OCI-LY7 (cell line): ENCODE data around the gene GALNT17. TPM values are rescaled to one million over a fixed set of nuclear protein-coding genes. Genes with fewer than 3 reads are reported as not detected.

Experiments used
- BruUV-seq: library from RNA; stranded (reverse); fragments of 400-500 nt; replicated peaks from 2 replicates; lab custom pipeline; 2021; lab: Mats Ljungman, UMichigan
- CTCF ChIA-PET: fragments of 300-600 bp; sonication (Branson Sonifier 250); formaldehyde crosslinking; loops from one replicate; lab custom pipeline; 2022; ENCODE audit warnings: antibody characterized with exemption; ENCODE audit not compliant: unreplicated experiment; lab: Charles Lee
- POLR2A ChIA-PET: fragments of 300-600 bp; sonication (Branson Sonifier 250); formaldehyde crosslinking; loops from one replicate; lab custom pipeline; 2022; ENCODE audit warnings: antibody characterized with exemption; lab: Charles Lee
- DNase-seq: peaks from one replicate; pipeline ENCODE4 v3.0.0-alpha.2; 2015; ENCODE audit warnings: low spot score
- H2AFZ ChIP-seq: fragments of 200-600 bp; sonication (generic), shearing (Covaris generic); 2 replicates; pipeline ENCODE4 v1.6.1; 2014; ENCODE audit warnings: mild to moderate bottlenecking, antibody characterized with exemption, low read length, moderate library complexity
- H3K27ac ChIP-seq: fragments of 200-600 bp; sonication (generic); 2 replicates; pipeline ENCODE4 v1.5.1; 2014; ENCODE audit warnings: mixed run types, low read depth, mild to moderate bottlenecking, moderate library complexity, low read length, inconsistent platforms; ENCODE audit not compliant: poor library complexity, severe bottlenecking
- H3K36me3 ChIP-seq: fragments of 200-600 bp; sonication (generic); 2 replicates; pipeline ENCODE4 v1.6.1; 2014; ENCODE audit warnings: mild to moderate bottlenecking, antibody characterized with exemption, low read length, moderate library complexity, mixed read lengths; ENCODE audit not compliant: insufficient read depth
- H3K4me1 ChIP-seq: fragments of 200-600 bp; sonication (generic); 2 replicates; pipeline ENCODE4 v1.5.1; 2014; ENCODE audit warnings: mild to moderate bottlenecking, low read length; ENCODE audit not compliant: insufficient read depth, poor library complexity, severe bottlenecking
- H3K4me2 ChIP-seq: fragments of 200-600 bp; sonication (generic); 2 replicates; pipeline ENCODE4 v1.6.1; 2014; ENCODE audit warnings: mild to moderate bottlenecking, low read length
- H3K4me3 ChIP-seq: fragments of 200-600 bp; sonication (generic); 2 replicates; pipeline ENCODE4 v1.5.1; 2014; ENCODE audit warnings: mild to moderate bottlenecking, low read depth, low read length; ENCODE audit not compliant: poor library complexity, severe bottlenecking
- H3K79me2 ChIP-seq: fragments of 200-600 bp; sonication (generic); 2 replicates; pipeline ENCODE4 v1.6.1; 2016; ENCODE audit warnings: low read depth, mild to moderate bottlenecking, low read length, moderate library complexity, mixed read lengths; ENCODE audit not compliant: insufficient read depth
- H3K9me2 ChIP-seq: fragments of 200-600 bp; sonication (generic); 2 replicates; pipeline ENCODE4 v1.6.1; 2016; ENCODE audit warnings: mild to moderate bottlenecking, low read length, mixed read lengths; ENCODE audit not compliant: insufficient read depth
- H3K9me3 ChIP-seq: fragments of 200-600 bp; sonication (generic); 2 replicates; pipeline ENCODE4 v1.6.1; 2014; ENCODE audit warnings: mild to moderate bottlenecking, mixed run types, low read length, mixed read lengths
- H4K20me1 ChIP-seq: fragments of 200-600 bp; sonication (generic); 2 replicates; pipeline ENCODE4 v1.6.1; 2014; ENCODE audit warnings: mild to moderate bottlenecking, antibody characterized with exemption, low read length, moderate library complexity, mixed read lengths; ENCODE audit not compliant: insufficient read depth
- EZH2phosphoT487 ChIP-seq: fragments of 200-600 bp; sonication (generic); IDR thresholded peaks from 2 replicates; pipeline ENCODE4 v1.6.1; 2018; ENCODE audit warnings: low read depth, borderline replicate concordance, mild to moderate bottlenecking, mixed run types, antibody characterized with exemption, low read length, moderate library complexity, mixed read lengths
- intact Hi-C: fragments of 100-400 bp; cut with micrococcal nuclease; formaldehyde crosslinking; loops from one replicate; pipeline ENCODE4 v1.10.0; 2022; ENCODE audit not compliant: unreplicated experiment
- total RNA-seq, 2 experiments: library from RNA; depleted of rRNA in 1 of 2; stranded (reverse); fragments of >200 nt in 1 of 2; shearing (Covaris generic) in 1 of 2; gene quantifications; 2 replicates each; pipeline ENCODE4 v1.2.3, GENCODE V29; 2014 to 2022
- TF ChIP-seq, protein P1 (sequence below): fragments of 200-600 bp; sonication (generic); conservative IDR thresholded peaks from 2 replicates; pipeline ENCODE4 v1.5.1; 2014; ENCODE audit warnings: mild to moderate bottlenecking, antibody characterized with exemption, low read length, moderate library complexity, mixed read lengths

GALNT17 gene
- total RNA-seq, 2 experiments from 2014 or later = not detected

DNA sequence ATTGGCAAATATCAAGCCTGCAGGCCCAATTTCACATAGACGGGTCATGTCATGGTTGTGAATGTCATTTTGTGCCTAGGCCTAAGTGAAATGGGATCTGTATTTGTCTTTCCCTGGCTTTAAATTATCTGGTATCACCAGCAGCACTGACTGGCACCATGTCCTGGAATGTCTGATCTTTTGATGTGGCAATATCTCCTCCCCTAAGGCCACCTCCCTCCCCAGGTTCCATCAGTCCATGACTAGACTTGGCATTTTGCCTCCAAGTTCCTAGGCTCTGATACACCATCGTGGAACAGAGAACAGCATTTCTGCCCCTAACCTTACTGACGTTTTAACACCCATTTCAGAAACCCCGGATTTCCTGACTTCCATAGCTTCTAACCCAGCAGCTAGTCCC lies 513.9 kb downstream of the GALNT17 start:
- H3K4me2 ChIP-seq = no peak overlapping the region
- CTCF ChIA-PET = no interaction called here

DNA sequence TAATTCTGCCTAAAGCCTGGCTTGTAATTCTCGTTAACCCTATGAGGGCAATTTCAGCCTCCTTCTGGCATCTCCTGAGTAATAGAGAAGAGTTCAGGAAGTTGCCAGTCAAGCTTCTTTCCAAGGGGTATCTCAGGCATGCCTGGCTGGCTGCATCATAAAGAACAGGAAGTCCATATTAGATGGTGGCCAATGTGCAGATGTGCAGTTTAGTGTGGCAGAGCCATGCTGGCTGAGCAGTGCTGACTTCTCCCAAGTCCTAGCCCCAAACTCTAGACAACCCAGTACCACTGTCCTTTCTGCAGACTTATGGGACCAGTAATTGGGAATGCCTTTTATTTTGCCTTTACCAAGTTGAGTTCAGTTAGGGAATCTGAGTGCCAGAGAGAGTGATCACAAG lies 517.9 kb downstream of the GALNT17 start:
- no peaks in the 10 kb centered on the region for H4K20me1 ChIP-seq
- TF ChIP-seq EZH2phosphoT487 = no peak
- TF ChIP-seq, protein P1, sequence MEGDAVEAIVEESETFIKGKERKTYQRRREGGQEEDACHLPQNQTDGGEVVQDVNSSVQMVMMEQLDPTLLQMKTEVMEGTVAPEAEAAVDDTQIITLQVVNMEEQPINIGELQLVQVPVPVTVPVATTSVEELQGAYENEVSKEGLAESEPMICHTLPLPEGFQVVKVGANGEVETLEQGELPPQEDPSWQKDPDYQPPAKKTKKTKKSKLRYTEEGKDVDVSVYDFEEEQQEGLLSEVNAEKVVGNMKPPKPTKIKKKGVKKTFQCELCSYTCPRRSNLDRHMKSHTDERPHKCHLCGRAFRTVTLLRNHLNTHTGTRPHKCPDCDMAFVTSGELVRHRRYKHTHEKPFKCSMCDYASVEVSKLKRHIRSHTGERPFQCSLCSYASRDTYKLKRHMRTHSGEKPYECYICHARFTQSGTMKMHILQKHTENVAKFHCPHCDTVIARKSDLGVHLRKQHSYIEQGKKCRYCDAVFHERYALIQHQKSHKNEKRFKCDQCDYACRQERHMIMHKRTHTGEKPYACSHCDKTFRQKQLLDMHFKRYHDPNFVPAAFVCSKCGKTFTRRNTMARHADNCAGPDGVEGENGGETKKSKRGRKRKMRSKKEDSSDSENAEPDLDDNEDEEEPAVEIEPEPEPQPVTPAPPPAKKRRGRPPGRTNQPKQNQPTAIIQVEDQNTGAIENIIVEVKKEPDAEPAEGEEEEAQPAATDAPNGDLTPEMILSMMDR = no peak
- H3K27ac ChIP-seq = no peak overlapping the region
- no peaks in the 10 kb centered on the region for H3K36me3 ChIP-seq
- intact Hi-C loops = no loop called here
- H3K4me3 ChIP-seq = no peak overlapping the region
- POLR2A ChIA-PET = no interaction called here
- CTCF ChIA-PET = no interaction called here
- no peaks in the 10 kb centered on the region for H3K9me2 ChIP-seq
- no peak overlapping the region for H2AFZ ChIP-seq
- no TSS peak for BruUV-seq
- H3K4me2 ChIP-seq = no peak overlapping the region
- H3K4me1 ChIP-seq = no peaks in the 10 kb centered on the region
- DNase-seq = no peak
- no peaks in the 10 kb centered on the region for H3K9me3 ChIP-seq
- no peaks in the 10 kb centered on the region for H3K79me2 ChIP-seq

More for the DNA sequence above, 513.9 kb downstream of the GALNT17 start:
- DNase-seq = no peak
- Histone ChIP-seq H3K4me3 (no peak overlapping the region), H3K9me3 (no peaks in the 10 kb centered on the region), H3K9me2 (no peaks in the 10 kb centered on the region), H3K27ac (no peak overlapping the region), H2AFZ (no peak overlapping the region), H4K20me1 (no peaks in the 10 kb centered on the region), H3K4me1 (no peaks in the 10 kb centered on the region), H3K79me2 (no peaks in the 10 kb centered on the region), H3K36me3 (no peaks in the 10 kb centered on the region)
- intact Hi-C loops = no loop called here
- BruUV-seq = no TSS peak
- POLR2A ChIA-PET = interaction anchor here (0.7 to 0.8 kb wide), 2 partner anchors 299 to 464 kb away, joined by 3 to 5 read pairs; no protein-coding TSS in a partner anchor
- TF ChIP-seq, protein P1 = no peak
- TF ChIP-seq EZH2phosphoT487 = no peak

DNA sequence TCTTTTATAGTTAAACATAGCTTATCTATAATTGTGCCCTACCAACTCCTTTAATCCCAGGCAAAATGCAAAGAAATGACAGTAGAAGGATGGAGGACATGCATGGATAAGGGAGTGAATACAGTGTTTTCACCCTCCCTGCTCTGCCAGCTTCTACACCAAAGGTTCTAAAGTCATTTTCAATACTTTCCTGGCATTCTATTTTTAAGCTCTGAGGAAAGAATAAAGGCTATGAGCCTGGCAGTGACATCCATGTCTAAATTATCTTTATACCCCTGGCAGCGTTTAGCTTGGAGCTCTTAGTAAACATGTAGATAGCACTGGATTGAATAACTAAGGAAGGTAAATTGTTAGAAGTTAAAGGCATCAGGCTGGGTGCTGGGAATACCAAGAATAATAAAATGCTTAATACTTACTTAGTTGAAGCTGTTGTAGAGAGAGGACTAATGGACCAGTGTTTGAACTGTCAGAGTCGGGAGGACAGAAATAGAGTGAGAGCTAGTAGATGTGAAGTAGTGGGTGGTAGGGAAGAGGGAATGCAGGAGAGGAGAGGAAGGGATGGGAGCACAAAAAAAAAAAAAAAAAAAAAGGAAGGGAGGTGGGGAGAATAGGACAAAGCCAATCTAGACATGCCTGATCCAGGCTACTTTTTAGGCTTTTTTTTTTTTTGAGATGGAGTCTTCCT lies 518.9 kb downstream of the GALNT17 start:
- intact Hi-C loops = no loop called here
- Histone ChIP-seq H3K4me1 (no peaks in the 10 kb centered on the region), H3K4me2 (no peak overlapping the region), H2AFZ (no peak overlapping the region), H3K27ac (no peak overlapping the region), H3K9me2 (no peaks in the 10 kb centered on the region), H4K20me1 (no peaks in the 10 kb centered on the region), H3K4me3 (no peak overlapping the region), H3K79me2 (no peaks in the 10 kb centered on the region), H3K36me3 (no peaks in the 10 kb centered on the region), H3K9me3 (no peaks in the 10 kb centered on the region)
- POLR2A ChIA-PET = interaction anchor here (0.6 to 1.0 kb wide), 3 partner anchors 8 to 692 kb away, joined by 3 read pairs; no protein-coding TSS in a partner anchor
- BruUV-seq = no TSS peak
- TF ChIP-seq EZH2phosphoT487 = no peak
- TF ChIP-seq, protein P1 = no peak
- CTCF ChIA-PET = no interaction called here
- DNase-seq = no peak
